Measurements from ENCODE around the gene KLHL17. TPM values are rescaled to one million over a fixed set of nuclear protein-coding genes. Genes with fewer than 3 reads are reported as not detected.

The KLHL17 gene
- polyA plus RNA-seq, 1 donor (not counting 4 experiments of a cell fraction or from before 2014, with no cell fraction given) = 6.5 TPM

GRCh38 chr1:932776-933602 is 27.4 kb upstream of the KLHL17 start:
- Histone ChIP-seq H3K9ac (ENCODE audit: control insufficient read depth, extremely low read depth, insufficient read depth, low read length) (no peak overlapping the region), H3K4me3 (ENCODE audit: control insufficient read depth in 2 of 3, extremely low read depth in 1 of 3, insufficient read depth in 2 of 3, low read depth in 1 of 3, low read length in 3 of 3) (no peak overlapping the region), H3K79me2 (ENCODE audit: control insufficient read depth, insufficient read depth, low read length) (no peaks in the 10 kb centered on the region), H3K9me3 (ENCODE audit: control insufficient read depth, low read depth, low read length) (no peaks in the 10 kb centered on the region), H3K27ac (ENCODE audit: control insufficient read depth, insufficient read depth, low read length) (no peak overlapping the region), H3K4me1 (ENCODE audit: control insufficient read depth, extremely low read depth, insufficient read depth, low read length) (no peaks in the 10 kb centered on the region), H2AFZ (ENCODE audit: control insufficient read depth, low read length) (no peak overlapping the region), H3K36me3 (ENCODE audit: control insufficient read depth in 2 of 2, extremely low read depth in 1 of 2, insufficient read depth in 2 of 2, low read length in 2 of 2) (no peaks in the 10 kb centered on the region), H3K27me3 (ENCODE audit: control insufficient read depth, extremely low read depth, insufficient read depth, low read length) (peaks cover 81% of the 10 kb centered on the region), H3K4me2 (ENCODE audit: control insufficient read depth, extremely low read depth, insufficient read depth, low read depth, low read length) (no peak overlapping the region), H4K20me1 (ENCODE audit: control insufficient read depth, extremely low read depth, insufficient read depth, low read length) (no peaks in the 10 kb centered on the region), H3K9me1 (ENCODE audit: control insufficient read depth, extremely low read depth, insufficient read depth, low read length) (no peaks in the 10 kb centered on the region)
- TF ChIP-seq CTCF (optimal IDR thresholded peaks at IDR 0.05 in 1 of 3, IDR thresholded peaks at IDR 0.05 in 1 of 3, conservative IDR thresholded peaks at IDR 0.05 in 1 of 3; ENCODE audit: extremely low read depth in 1 of 3, insufficient read depth in 2 of 3, low read length in 3 of 3) (no peak), EZH2 (IDR thresholded peaks at IDR 0.05; ENCODE audit: low read length) (no peak)
- DNase-seq (ENCODE audit: low read depth, low spot score) (no peak), FAIRE-seq (no peak)
- dilution Hi-C loops (cut with MboI; ENCODE audit: extremely low pct_ligation_motif_present, low sequenced_read_pairs) = no loop called here

- no peaks in the 10 kb centered on the region for H3K9me1 ChIP-seq (ENCODE audit: control insufficient read depth, extremely low read depth, insufficient read depth, low read length)
- peaks cover 79% of the 10 kb centered on the region for H3K27me3 ChIP-seq (ENCODE audit: control insufficient read depth, extremely low read depth, insufficient read depth, low read length)
- no peak overlapping the region for H3K4me2 ChIP-seq (ENCODE audit: control insufficient read depth, extremely low read depth, insufficient read depth, low read depth, low read length)
- H3K9me3 ChIP-seq (ENCODE audit: control insufficient read depth, low read depth, low read length) = no peaks in the 10 kb centered on the region
- DNase-seq (ENCODE audit: low read depth, low spot score) = no peak
- no peak for FAIRE-seq
- dilution Hi-C loops (cut with MboI; ENCODE audit: extremely low pct_ligation_motif_present, low sequenced_read_pairs) = no loop called here
- no peaks in the 10 kb centered on the region for H3K4me1 ChIP-seq (ENCODE audit: control insufficient read depth, extremely low read depth, insufficient read depth, low read length)
- H3K9ac ChIP-seq (ENCODE audit: control insufficient read depth, extremely low read depth, insufficient read depth, low read length) = no peak overlapping the region
- H3K4me3 ChIP-seq (ENCODE audit: control insufficient read depth in 2 of 3, extremely low read depth in 1 of 3, insufficient read depth in 2 of 3, low read depth in 1 of 3, low read length in 3 of 3) = no peak overlapping the region
- no peak for TF ChIP-seq EZH2 (IDR thresholded peaks at IDR 0.05; ENCODE audit: low read length)
- no peak for TF ChIP-seq CTCF (optimal IDR thresholded peaks at IDR 0.05 in 1 of 3, IDR thresholded peaks at IDR 0.05 in 1 of 3, conservative IDR thresholded peaks at IDR 0.05 in 1 of 3; ENCODE audit: extremely low read depth in 1 of 3, insufficient read depth in 2 of 3, low read length in 3 of 3)
- no peaks in the 10 kb centered on the region for H3K79me2 ChIP-seq (ENCODE audit: control insufficient read depth, insufficient read depth, low read length)
- H3K36me3 ChIP-seq (ENCODE audit: control insufficient read depth in 2 of 2, extremely low read depth in 1 of 2, insufficient read depth in 2 of 2, low read length in 2 of 2) = no peaks in the 10 kb centered on the region
- no peaks in the 10 kb centered on the region for H4K20me1 ChIP-seq (ENCODE audit: control insufficient read depth, extremely low read depth, insufficient read depth, low read length)
- H2AFZ ChIP-seq (ENCODE audit: control insufficient read depth, low read length) = no peak overlapping the region
- H3K27ac ChIP-seq (ENCODE audit: control insufficient read depth, insufficient read depth, low read length) = no peak overlapping the region
These were observed 26.8 kb upstream of the KLHL17 start for GRCh38 chr1:933603-933940.
